Right renal pelvis (tissue), 4 donors: Measurements from ENCODE around the gene AJM1. TPM values are rescaled to one million over a fixed set of nuclear protein-coding genes. Genes with fewer than 3 reads are reported as not detected.

Experiments used
- DNase-seq, 4 donors: peaks; one replicate each; pipeline ENCODE4 v3.0.0-alpha.2; 2013; ENCODE audit warnings: low read depth in 4 of 4, low spot score in 3 of 4, missing footprints in 1 of 4
- polyA plus RNA-seq, 4 donors: library from polyadenylated mRNA; unstranded; fragments of 120-200 nt; gene quantifications; one replicate each; pipeline ENCODE4 v1.2.1, GENCODE V29; 2013; ENCODE audit not compliant: insufficient read length in 4 of 4

AJM1 gene
- polyA plus RNA-seq, 4 donors, result 0.67 to 1.7 (median 0.96) TPM

DNA sequence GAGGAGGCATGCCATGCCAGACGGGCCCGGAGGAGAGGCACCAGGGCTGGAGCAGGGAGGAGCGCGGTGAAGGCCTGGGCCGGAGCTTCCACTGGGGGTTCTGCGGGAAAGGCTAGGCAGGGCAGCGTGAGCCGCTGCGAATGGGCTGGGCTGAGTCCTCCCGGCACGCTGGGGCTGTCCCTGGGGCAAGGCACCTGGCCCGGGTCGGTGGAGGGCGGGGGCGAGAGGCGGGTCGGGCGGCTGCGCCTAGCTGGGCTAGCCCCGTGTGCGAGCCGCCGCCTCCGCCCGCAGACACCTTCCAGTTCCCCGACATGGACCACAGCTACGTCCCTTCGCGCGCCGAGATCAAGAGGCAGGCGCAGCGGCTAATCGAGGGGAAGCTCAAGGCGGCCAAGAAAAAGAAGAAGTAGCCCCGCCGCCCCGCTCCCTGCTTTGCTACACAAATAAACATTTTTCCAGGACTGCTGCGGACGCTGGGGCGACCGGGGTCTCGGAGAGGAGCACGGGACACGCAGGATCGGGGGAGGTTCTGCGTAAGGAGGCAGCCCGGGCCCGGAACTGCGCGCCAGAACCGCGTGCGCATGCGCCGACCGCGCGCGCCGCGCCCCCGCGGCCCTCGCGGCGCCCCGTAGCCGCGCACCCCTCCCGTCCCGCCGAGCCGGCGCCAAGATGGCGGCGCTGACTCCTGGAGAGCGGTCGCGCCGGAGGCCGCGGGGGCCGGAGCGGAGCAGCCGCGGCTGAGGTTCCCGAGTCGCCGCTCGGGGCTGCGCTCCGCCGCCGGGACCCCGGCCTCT is 34.8 kb upstream of the AJM1 start, which contains the start of gene RABL6:
Gene RABL6 (plus strand): TSS at position 668 of the 794 bp plus-strand sequence. CDS start 249 bp downstream, outside the sequence.
- DNase-seq, result no peak

DNA sequence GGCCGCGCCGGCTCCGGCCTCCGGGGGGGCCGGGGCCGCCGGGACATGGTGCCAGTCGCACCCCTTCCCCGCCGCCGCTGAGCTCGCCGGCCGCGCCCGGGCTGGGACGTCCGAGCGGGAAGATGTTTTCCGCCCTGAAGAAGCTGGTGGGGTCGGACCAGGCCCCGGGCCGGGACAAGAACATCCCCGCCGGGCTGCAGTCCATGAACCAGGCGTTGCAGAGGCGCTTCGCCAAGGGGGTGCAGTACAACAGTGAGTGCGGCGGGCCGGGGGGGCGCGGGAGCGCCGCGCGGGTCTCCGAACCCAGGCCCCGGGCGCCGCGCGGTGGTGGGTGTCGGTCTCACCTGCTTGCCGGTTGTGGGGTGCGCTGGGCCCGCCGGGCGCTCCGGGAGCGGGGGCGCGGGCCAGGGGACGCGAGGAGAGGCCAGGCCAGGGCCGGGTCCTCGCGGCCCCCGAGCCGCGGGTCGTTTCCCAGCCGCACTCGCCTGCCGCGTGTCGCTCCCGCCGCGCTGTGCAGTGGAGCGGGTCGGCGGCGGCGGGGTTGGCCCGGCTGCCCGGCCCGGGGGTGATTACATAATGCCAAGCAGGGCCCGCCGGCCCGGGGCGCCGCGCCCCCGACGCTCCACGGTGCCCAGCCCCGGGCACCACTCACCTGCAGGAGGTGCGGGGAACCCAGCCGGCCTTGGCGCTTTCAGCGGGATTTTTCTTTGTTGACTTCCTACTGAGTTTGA is 34.0 kb upstream of the AJM1 start:
- DNase-seq, result no peak

DNA sequence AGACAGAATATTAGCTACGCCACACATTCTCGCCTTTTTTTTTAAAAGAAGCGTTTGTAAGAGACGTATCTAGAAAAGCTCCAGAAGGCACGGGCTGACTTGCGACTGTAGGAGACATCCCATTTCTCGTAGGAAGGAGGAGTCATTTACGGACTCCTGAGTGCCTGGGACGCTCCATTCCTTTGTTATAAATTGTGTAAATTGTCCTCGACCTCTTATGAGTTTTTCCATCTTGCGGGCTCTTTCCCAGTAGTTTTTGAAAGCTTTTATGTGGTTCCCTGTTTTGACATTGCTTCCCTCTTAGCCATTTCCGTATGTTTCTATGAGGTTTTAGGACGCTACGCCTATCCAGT is 33.5 kb upstream of the AJM1 start:
- DNase-seq, result no peak

DNA sequence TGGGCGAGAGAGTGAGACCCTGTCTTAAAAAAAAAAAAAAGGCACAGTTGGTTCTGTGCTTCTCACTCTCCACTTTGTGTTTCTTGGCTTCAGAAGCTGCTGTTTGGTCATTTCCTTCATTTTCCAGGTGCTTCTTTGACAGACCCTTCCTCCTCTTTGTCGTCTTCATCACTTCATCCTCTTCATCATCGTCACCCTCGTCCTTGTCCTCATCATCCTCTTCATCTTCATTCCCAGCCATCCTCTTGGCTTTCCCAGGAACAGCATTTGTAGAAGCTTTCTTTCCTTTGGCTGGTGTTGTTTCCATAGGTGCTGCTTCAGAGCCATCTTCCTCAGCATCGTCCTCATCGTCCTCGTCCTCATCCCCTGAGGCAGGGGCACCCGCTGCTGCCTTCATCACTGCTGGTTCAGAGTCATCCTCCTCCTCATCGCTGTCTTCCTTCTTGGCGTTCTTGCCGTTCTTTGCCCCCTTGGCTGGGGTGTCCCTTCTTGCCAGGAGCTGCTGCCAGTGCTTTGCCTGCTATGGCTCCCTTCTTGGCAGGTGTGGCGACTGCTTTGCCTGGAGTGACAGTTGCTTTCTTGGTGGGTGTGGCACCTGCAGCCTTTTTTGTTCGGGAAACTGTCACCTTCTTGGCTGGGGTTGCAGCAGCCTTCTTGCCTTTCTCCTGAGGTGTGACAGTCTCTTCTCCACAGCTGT is 27.4 kb upstream of the AJM1 start:
- no peak for DNase-seq

DNA sequence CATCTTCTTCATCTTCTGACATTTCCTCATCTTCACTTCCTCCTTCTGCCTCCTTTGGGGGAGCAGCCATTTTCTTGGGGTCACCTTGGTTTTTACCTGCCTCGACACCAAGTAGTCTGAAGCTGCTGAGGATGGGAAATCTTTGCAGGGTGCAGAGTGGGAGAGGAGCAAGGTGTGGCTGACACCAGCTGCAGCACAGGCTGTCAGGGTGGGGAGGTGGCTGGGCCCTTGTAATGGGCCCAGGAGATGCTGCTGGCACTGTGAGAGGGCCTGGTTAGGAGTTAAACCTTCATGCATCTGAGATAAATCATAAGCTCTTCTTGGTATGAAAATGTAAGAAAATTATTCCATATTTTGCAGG is 26.9 kb upstream of the AJM1 start:
- DNase-seq, result no peak

DNA sequence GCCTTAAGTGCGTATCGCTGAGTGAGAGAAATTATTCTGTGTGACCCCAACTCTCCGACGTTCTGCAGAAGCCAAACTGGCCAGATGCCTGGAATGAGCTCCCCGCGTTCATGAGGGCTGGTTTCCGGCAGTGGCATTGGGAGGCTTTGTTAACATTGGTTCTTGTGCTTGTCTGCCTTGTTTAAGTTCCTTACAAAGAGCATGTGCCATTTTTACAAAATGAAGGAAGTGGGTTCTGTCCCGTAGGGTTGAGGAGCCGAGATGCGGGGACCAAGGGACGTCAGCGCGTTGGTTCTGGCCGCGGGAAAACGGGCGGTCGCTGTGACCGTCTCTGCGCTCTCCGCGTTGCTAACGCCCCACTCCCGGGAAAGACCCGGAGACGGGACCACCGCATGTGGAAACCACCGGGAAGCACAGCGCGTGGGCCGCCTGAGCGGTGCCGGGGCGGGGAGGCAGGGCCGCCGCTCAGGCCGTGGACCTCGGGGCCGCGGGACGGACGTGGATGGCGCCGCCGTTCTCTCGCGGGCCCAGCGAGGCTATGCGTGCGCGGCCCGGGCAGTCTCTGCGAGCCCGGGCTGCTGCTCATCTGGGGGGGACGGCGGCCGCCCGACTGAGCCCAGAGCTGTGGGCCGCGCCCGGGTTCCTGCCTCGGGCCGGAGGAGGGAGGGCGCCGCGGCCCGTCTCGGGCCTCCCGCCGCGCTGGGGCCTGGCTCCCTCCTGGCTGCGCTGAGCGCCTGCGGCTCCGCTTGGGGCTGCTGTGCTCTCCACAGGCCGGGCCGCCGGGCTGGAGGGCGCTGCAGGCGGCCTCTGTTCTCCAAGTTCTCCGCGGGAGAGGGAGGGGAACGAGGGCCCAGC is 21.1 kb upstream of the AJM1 start:
- DNase-seq, result no peak

DNA sequence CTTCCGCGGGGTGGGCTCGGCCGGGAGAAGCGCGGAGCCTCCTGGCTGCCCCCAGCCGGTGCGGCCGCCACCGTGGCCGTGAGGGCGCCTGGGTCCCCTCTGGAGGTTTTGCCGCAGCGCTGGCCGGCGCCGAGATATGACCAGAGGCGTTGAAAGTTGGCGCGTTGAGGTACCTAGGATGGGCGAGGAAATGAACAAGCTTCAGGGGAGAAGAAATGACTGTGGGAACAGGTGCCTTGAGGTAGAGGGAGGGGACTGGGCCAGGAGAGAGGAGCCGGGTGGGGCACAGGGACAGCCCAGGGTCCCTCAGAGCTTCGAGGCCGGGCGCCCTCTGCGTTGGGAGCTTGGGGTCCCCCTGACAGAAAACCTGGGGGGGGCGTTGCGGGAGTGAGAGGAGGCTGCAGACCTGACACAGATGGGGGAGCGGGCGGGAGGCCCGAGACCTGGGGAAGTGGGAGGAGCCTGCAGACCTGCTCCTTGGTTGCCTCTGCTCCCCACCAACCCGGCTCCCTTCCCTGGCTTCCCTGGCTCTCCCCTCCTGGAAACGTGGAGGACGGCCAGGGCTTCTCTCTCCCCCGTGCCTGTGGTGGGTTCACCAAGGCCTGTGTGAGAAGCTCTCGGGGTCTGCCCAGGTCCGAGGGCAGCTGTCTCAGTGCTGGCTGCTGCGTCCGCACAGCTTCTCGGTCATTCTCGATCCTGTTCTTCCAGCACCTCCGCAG is 20.3 kb upstream of the AJM1 start:
- DNase-seq, result no peak

DNA sequence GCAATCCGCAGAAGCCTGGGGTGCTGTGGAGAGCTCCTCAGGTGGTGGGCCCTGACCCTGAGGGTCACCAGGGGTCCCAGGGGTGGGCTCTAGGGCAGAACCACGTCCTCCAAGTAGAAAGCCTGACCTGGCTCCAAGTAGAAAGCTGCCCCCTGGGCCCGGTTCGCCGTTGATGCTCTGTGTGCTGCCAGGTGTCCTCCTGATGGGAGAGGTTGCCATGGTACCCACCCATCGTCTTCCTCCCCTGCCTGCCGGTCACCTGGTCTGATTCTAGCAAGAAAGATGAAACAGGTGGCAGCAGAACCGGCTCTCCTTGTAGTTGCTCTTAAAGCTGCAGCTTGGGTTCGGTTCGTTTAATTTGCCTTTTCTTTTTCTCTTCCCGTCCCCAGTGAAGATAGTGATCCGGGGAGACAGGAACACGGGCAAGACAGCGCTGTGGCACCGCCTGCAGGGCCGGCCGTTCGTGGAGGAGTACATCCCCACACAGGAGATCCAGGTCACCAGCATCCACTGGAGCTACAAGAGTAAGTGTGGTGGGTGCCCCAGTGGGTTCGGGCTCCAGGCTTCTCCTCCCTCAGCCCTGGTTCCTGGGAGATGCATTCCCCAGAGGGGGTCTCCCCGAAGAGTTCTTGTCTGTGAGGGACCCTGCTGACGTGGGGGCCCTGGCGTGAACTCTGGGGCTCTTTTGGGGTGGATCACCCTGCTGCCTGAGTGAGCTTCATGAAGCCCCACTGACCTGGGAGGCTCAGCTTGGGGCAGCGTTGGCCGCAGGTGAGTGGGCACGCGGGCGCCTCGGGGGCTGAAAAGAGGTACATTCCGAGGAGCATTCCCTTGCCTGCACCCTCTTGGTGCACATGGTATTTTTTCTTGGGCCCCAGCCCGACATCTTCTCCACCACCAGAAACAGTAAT is 18.9 kb upstream of the AJM1 start:
- no peak for DNase-seq

DNA sequence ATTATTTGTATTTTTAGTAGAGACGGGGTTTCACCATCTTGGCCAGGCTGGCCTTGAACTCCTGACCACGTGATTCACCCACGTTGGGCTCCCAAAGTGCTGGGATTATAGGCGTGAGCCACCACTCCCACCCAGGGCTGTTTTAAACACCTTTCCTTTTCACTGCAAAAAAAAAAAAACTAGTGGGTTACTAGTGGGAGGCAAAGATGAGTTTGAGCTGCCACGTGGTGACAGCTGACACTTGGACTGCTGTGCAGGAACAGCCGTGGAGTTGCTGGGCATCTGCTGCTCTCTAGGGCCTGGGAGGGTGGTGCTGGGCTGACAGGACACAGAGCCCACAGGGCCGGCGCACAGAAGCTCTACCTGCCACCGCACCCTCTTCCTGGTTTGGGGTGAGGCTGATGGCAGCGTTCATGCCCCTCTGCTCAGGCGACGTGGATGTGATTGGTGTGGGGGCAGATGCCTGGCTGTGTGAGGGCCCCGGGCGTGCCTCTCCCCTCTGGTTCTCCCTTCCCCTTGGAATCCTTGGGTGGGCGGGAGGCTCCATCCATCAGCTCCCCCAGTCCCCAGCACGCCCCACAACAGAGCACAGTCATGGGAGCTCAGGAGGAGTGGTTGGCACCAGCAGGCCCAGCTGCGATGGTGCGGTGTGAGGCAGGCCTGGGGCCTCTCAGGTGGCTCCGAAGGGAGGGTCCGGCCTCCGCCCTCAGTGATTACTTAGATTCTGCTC is 17.6 kb upstream of the AJM1 start:
- no peak for DNase-seq

DNA sequence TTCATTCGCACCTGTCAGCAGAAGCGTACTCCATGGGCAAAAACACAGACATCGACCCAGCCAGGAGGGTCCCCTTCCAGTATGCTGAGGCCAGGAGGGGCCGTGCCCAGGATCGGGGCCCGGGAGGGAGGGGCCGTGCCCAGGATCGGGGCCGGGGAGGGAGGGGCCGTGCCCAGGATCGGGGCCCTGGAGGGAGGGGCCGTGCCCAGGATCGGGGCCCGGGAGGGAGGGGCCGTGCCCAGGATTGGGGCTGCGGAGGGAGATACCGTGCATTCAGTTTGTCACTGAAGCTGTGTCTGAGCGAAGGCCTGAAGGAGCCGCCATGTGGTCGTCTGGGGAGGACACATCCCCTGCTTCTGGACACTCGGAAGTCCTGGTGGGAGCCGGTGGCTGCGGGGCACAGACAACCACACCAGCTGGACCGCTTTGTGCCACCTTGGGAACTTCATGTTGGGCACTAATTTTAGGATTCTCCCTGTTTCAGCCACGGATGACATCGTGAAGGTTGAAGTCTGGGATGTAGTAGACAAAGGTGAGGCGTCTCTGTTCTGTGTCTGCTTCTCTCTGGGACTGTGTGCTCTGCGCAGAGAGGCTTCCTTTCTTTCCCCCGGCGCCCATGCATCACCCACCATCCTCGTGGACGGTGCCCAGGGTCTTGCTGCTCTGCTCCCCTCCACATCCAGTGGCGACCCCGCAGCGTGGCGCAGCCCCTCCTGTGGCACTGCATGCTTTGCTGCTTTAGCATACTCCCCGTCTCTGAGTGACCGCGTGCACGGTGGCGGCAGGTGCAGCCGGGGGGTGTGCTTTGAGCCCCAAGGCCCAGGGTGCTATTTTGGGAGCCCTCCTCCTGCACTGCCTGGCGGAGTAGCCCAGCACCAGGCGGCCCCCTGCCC is 16.7 kb upstream of the AJM1 start:
- DNase-seq, result no peak

DNA sequence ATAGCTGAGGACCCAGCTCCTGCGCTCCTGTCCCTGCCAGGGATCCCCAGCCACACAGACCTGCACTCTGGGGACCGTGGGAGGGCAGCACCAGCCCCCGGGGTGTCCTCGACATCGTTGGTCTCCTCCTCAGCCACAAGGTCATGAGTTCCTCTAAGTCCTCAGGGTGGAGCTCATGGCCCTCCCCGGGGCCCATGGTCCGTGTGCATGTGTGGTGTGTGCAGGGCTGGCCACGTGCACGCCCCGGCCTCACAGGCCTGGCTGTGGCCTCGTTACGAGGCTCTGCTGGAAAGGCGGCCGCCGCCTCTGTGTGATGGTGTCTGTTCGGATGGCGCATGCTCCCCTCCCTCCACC is 16.1 kb upstream of the AJM1 start:
- no peak for DNase-seq

DNA sequence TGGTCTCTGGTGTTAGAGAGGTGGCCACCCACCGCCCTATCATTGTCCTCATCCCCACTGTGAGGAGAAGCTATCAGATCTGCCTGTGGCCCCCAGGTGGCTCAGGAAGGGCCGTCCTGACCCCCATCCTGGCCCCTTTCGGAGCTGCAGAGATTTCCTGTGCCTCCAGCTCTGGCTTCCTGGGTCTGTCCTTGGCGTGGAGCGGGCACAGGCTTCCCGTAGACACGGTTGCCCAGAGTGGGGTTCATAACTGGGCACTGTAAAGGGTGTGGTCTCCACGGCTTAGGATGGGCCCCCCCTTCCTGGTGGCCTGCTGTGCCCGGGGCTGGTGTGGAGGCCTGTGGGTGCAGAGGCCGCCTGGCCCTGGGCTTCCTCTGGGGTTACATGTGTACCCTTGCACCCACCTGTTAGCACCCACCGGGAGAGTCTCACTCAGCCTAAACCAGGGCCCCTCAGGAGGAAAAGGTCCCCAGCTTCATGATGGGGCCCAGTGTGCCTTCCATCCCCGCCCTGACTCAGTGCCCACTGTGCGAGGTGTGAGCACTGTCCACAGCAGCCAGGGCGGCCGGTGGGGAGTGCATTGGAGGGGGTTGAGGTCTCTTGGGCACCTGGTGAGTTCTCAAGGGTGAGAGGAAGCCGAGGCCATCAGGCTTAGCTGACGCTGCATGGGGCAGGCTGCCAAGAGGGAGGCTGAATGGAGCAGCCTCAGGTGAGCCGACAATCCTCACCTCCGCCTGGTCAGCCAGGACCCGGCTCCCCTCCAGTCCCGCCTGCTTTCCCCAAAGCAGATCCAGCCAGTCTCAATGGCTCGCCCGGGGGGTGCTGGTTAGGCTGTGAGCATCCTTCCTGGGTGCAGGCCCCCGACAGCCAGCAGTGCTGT is 15.3 kb upstream of the AJM1 start:
- no peak for DNase-seq

DNA sequence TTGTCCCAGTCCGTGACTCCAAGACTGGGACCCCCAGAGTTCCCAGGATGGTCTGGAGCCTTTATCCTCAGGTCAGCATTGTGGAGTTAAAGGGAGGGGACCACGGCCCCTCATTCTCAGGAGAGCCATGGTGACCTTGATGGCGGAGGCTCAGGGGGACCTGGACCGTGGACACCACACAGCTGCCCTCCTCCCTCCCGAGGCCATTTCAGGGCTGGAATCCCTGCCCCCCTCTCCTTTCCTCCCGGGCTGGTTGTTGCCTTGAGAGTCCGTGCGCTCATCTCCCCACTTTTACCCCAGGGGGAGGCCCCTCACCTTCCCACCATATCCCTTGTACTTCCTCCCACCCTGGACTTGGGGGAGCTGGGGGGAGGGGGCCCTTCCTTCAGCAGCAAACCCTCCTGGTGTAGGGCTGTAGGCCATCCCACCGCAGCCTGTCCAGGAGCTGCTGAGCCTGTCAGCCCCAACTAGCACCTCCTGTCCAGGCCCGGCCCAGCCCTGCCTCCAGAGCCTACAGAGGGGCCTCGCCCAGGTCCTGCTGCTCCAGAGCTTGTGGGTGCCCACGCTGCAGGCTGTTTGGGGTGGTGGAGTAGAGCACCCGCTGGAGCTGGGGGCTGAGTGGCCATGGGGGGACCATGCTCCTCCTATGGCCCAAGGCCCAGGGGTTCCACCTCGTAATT is 14.3 kb upstream of the AJM1 start:
- no peak for DNase-seq

DNA sequence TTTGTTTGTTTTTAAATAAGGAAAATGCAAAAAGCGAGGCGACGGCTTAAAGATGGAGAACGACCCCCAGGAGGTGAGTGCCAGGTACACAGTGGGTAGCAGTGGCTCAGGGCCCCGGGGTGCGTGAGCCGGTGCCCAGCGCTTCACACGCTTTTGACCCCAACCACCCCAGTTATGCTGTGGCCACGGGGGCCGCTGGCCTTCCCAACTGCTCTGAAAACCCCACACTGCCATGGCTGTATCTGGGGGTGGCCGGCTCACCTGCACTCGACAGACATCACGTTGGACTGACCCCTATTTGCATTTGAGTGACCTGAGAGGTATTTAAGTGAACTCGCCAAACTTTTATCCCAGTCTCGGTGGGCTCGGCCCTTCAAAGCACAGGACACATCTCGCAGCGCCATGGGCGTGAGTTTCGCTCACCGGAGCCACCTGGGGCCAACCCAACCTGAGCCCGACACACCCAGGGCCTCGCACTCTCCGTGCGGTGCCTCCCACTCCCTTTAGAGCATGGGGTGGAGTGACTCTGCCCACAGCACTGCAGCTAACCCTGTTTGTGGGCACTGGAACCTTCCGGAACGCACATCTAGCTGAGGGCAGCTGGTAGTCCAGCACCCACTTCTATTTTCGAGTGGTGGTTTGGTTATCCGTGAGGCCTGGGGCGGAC is 13.7 kb upstream of the AJM1 start:
- DNase-seq, result no peak

DNA sequence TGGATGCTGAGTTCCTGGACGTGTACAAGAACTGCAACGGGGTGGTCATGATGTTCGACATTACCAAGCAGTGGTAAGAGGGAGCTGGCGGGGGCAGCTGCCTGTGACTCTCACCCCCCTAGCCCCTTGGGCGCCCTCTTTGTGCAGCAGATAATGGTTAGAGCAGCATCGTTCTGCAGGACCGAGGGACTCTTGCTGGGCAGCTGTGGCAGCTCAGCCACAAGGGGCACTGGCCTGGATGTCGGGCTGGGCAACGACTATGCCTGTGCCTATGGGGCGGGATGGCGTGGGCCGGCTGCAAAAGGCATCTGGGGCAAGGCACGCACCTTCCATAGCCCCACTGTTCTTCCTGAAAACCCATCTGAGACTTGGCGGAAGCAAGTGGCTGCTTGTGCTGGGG is 12.9 kb upstream of the AJM1 start:
- no peak for DNase-seq
